H9 (cell line): Measurements from ENCODE around the gene MTFP1. TPM values are rescaled to one million over a fixed set of nuclear protein-coding genes. Genes with fewer than 3 reads are reported as not detected.

Experiments
- DNase-seq: peaks from one replicate; pipeline ENCODE4 v3.0.0-alpha.2; 2017
- H2AFZ ChIP-seq: one replicate; pipeline ENCODE4 v1.6.1; 2013; ENCODE audit warnings: mild to moderate bottlenecking, low read length, control low read depth, moderate library complexity
- H2AK5ac ChIP-seq: 2 replicates; pipeline ENCODE4 v1.6.1; 2013; ENCODE audit warnings: low read length, control low read depth, mixed read lengths; ENCODE audit not compliant: insufficient read length
- H2BK120ac ChIP-seq: one replicate; pipeline ENCODE4 v1.6.1; 2013; ENCODE audit warnings: low read depth, mild to moderate bottlenecking, low read length, control low read depth, inconsistent platforms; ENCODE audit not compliant: poor library complexity, severe bottlenecking
- H2BK12ac ChIP-seq: 2 replicates; pipeline ENCODE4 v1.6.1; 2013; ENCODE audit warnings: low read length, control low read depth, mixed read lengths, low read depth; ENCODE audit not compliant: insufficient read length
- H2BK15ac ChIP-seq: 2 replicates; pipeline ENCODE4 v1.6.1; 2013; ENCODE audit warnings: low read depth, low read length, control low read depth
- H2BK20ac ChIP-seq: one replicate; pipeline ENCODE4 v1.6.1; 2013; ENCODE audit warnings: low read depth, mild to moderate bottlenecking, low read length, control low read depth, inconsistent platforms; ENCODE audit not compliant: poor library complexity, severe bottlenecking
- H2BK5ac ChIP-seq: 2 replicates; pipeline ENCODE4 v1.6.1; 2013; ENCODE audit warnings: low read length, control low read depth, mixed read lengths; ENCODE audit not compliant: insufficient read length
- H3K14ac ChIP-seq: 2 replicates; pipeline ENCODE4 v1.6.1; 2013; ENCODE audit warnings: low read length, control low read depth; ENCODE audit not compliant: insufficient read depth
- H3K18ac ChIP-seq: 2 replicates; pipeline ENCODE4 v1.6.1; 2013; ENCODE audit warnings: low read depth, mild to moderate bottlenecking, mixed read lengths, low read length, control low read depth; ENCODE audit not compliant: insufficient read length
- H3K23ac ChIP-seq: 2 replicates; pipeline ENCODE4 v1.6.1; 2013; ENCODE audit warnings: low read length, control low read depth, mixed read lengths, low read depth; ENCODE audit not compliant: insufficient read length
- H3K23me2 ChIP-seq: 2 replicates; pipeline ENCODE4 v1.6.1; 2013; ENCODE audit warnings: low read depth, mild to moderate bottlenecking, mixed read lengths, low read length, control low read depth; ENCODE audit not compliant: insufficient read length, poor library complexity, severe bottlenecking
- H3K27ac ChIP-seq: 2 replicates; pipeline ENCODE4 v1.5.1; 2013; ENCODE audit warnings: low read length, control low read depth, mixed read lengths, low read depth; ENCODE audit not compliant: insufficient read length
- H3K27me3 ChIP-seq: 2 replicates; pipeline ENCODE4 v1.6.1; 2013; ENCODE audit warnings: low read length, control low read depth, inconsistent platforms; ENCODE audit not compliant: insufficient read depth
- H3K4ac ChIP-seq: 2 replicates; pipeline ENCODE4 v1.6.1; 2013; ENCODE audit warnings: low read depth, mild to moderate bottlenecking, control low read depth, inconsistent platforms, low read length, moderate library complexity
- H3K4me1 ChIP-seq: 2 replicates; pipeline ENCODE4 v1.6.1; 2013; ENCODE audit warnings: low read length, control low read depth, inconsistent platforms; ENCODE audit not compliant: insufficient read depth
- H3K4me2 ChIP-seq: 2 replicates; pipeline ENCODE4 v1.6.1; 2013; ENCODE audit warnings: low read length, control low read depth, mixed read lengths; ENCODE audit not compliant: insufficient read length, insufficient read depth
- H3K56ac ChIP-seq: 2 replicates; pipeline ENCODE4 v1.6.1; 2013; ENCODE audit warnings: low read depth, mild to moderate bottlenecking, mixed read lengths, low read length, control low read depth; ENCODE audit not compliant: insufficient read length
- H3K79me1 ChIP-seq: 2 replicates; pipeline ENCODE4 v1.6.1; 2013; ENCODE audit warnings: low read depth, mild to moderate bottlenecking, moderate library complexity, low read length, control low read depth, inconsistent platforms; ENCODE audit not compliant: insufficient read depth, poor library complexity, severe bottlenecking
- H3K79me2 ChIP-seq: 2 replicates; pipeline ENCODE4 v1.6.1; 2013; ENCODE audit warnings: low read length, control low read depth, inconsistent platforms; ENCODE audit not compliant: insufficient read depth
- H3K9ac ChIP-seq: 2 replicates; pipeline ENCODE4 v1.6.1; 2013; ENCODE audit warnings: low read length, control low read depth, mixed read lengths; ENCODE audit not compliant: insufficient read length; ENCODE audit errors: extremely low read depth
- H3K9me3 ChIP-seq: one replicate; pipeline ENCODE4 v1.6.1; 2013; ENCODE audit warnings: low read depth, low read length, inconsistent platforms; ENCODE audit not compliant: control insufficient read depth
- H3T11ph ChIP-seq: one replicate; pipeline ENCODE4 v1.6.1; 2013; ENCODE audit warnings: mild to moderate bottlenecking, low read length, control low read depth, inconsistent platforms
- H4K20me1 ChIP-seq: one replicate; pipeline ENCODE4 v1.6.1; 2013; ENCODE audit not compliant: control insufficient read depth, insufficient read length, insufficient read depth
- H4K5ac ChIP-seq: 2 replicates; pipeline ENCODE4 v1.6.1; 2013; ENCODE audit warnings: low read depth, mild to moderate bottlenecking, mixed read lengths, low read length, control low read depth; ENCODE audit not compliant: insufficient read length
- H4K8ac ChIP-seq: replicated peaks from 2 replicates; pipeline ENCODE4 v1.6.1; 2013; ENCODE audit warnings: low read length, control low read depth, mixed read lengths, low read depth; ENCODE audit not compliant: insufficient read length
- H4K91ac ChIP-seq: 2 replicates; pipeline ENCODE4 v1.6.1; 2013; ENCODE audit warnings: low read depth, mild to moderate bottlenecking, moderate library complexity, mixed read lengths, low read length, control low read depth; ENCODE audit not compliant: insufficient read length
- H3K27ac Mint-ChIP-seq, 3 experiments: 2 replicates in 2 of 3; 3 replicates in 1 of 3; pipeline ENCODE4 v1.8.0; 2020 to 2021; ENCODE audit warnings: mixed read lengths in 3 of 3, mild to moderate bottlenecking in 1 of 3, moderate library complexity in 1 of 3
- H3K27me3 Mint-ChIP-seq: 2 replicates; pipeline ENCODE4 v1.8.0; 2021; ENCODE audit warnings: low read depth, mild to moderate bottlenecking, moderate library complexity, mixed read lengths
- H3K36me3 Mint-ChIP-seq, 3 experiments: 2 replicates in 2 of 3; 3 replicates in 1 of 3; pipeline ENCODE4 v1.8.0; 2020 to 2021; ENCODE audit warnings: low read depth in 3 of 3, mixed read lengths in 3 of 3; ENCODE audit not compliant: insufficient read depth in 1 of 3
- H3K4me1 Mint-ChIP-seq, 2 experiments: 2 replicates each; pipeline ENCODE4 v1.8.0; 2020; ENCODE audit warnings: mixed read lengths in 2 of 2
- H3K4me3 Mint-ChIP-seq, 2 experiments: 2 replicates in 1 of 2; 3 replicates in 1 of 2; pipeline ENCODE4 v1.8.0; 2020 to 2021; ENCODE audit warnings: mild to moderate bottlenecking in 2 of 2, mixed read lengths in 2 of 2, moderate library complexity in 1 of 2
- H3K9me3 Mint-ChIP-seq, 2 experiments: 2 replicates in 1 of 2; 3 replicates in 1 of 2; pipeline ENCODE4 v1.8.0; 2020; ENCODE audit warnings: mild to moderate bottlenecking in 2 of 2, mixed read lengths in 2 of 2, moderate library complexity in 1 of 2
- CTCF ChIP-seq: fragments of 200-600 bp; sonication (generic); conservative IDR thresholded peaks from 3 replicates; pipeline ENCODE4 v1.8.0; 2021; ENCODE audit warnings: antibody characterized with exemption, mild to moderate bottlenecking
- WGBS: extraction: QIAGEN DNeasy Blood & Tissue Kit; methylation state at CpG from one replicate; pipeline ENCODE4 v1.1.7; 2013; ENCODE audit warnings: missing lambda C conversion rate, low lambda C conversion rate, mixed read lengths; ENCODE audit not compliant: insufficient read length; ENCODE audit errors: extremely low coverage; 5-methylcytosine and 5-hydroxymethylcytosine counted together
- total RNA-seq: library from RNA; stranded (reverse); gene quantifications from 2 replicates; pipeline ENCODE4 v1.2.1, GENCODE V29; 2021

MTFP1 gene
- total RNA-seq, 1 experiment from 2014 or later = 46.8 TPM

- H4K91ac ChIP-seq = no peak overlapping the region
- peak overlapping the region; percentile 11 for H2AFZ ChIP-seq
- H3K4me2 ChIP-seq = peak overlapping the region; percentile 83
- H3K56ac ChIP-seq = no peak overlapping the region
- no peak overlapping the region for H2AK5ac ChIP-seq
- H3K79me1 ChIP-seq = no peaks in the 10 kb centered on the region
- WGBS = no CpG with 5 or more reads among the region's 9 CpGs
- H3K79me2 ChIP-seq = no peaks in the 10 kb centered on the region; the same call in 1 of the 2 replicates
- Mint-ChIP-seq H3K36me3 (peaks cover 14 to 35% (median 35%) of the 10 kb centered on the region in 3 experiments), H3K27ac (peak overlapping the region; percentile 88 to 97 (median 94)), H3K4me3 (peak overlapping the region; percentile 87 to 92), H3K4me1 (peaks cover 37 to 40% of the 10 kb centered on the region in 2 experiments), H3K9me3 (no peaks in the 10 kb centered on the region), H3K27me3 (no peaks in the 10 kb centered on the region; the same call in 1 of the 2 replicates)
- H2BK20ac ChIP-seq = no peak overlapping the region
- no peak overlapping the region for H2BK120ac ChIP-seq
- H3K27me3 ChIP-seq = no peaks in the 10 kb centered on the region
- H3K18ac ChIP-seq = no peak overlapping the region
- H4K20me1 ChIP-seq = no peaks in the 10 kb centered on the region
- no peaks in the 10 kb centered on the region for H3K9me3 ChIP-seq
- no peak overlapping the region for H2BK5ac ChIP-seq
- TF ChIP-seq CTCF = no peak
- peaks cover 21% of the 10 kb centered on the region for H3K23me2 ChIP-seq
- no peak overlapping the region for H3T11ph ChIP-seq
- H4K8ac ChIP-seq = no peak overlapping the region
- no peak overlapping the region for H3K4ac ChIP-seq
- H3K27ac ChIP-seq = no peak overlapping the region
- DNase-seq = no peak
- H3K9ac ChIP-seq = no peak overlapping the region
- no peak overlapping the region for H3K14ac ChIP-seq
- H2BK15ac ChIP-seq = no peak overlapping the region
- no peak overlapping the region for H3K23ac ChIP-seq
- no peak overlapping the region for H4K5ac ChIP-seq
- peaks cover 7% of the 10 kb centered on the region; the same call in 1 of the 2 replicates for H3K4me1 ChIP-seq
- H2BK12ac ChIP-seq = no peak overlapping the region
These were observed 297 bp upstream of the MTFP1 start for GRCh38 chr22:30425327-30425615.
